ENCODE data around the gene FJX1.

FJX1 gene

DNA sequence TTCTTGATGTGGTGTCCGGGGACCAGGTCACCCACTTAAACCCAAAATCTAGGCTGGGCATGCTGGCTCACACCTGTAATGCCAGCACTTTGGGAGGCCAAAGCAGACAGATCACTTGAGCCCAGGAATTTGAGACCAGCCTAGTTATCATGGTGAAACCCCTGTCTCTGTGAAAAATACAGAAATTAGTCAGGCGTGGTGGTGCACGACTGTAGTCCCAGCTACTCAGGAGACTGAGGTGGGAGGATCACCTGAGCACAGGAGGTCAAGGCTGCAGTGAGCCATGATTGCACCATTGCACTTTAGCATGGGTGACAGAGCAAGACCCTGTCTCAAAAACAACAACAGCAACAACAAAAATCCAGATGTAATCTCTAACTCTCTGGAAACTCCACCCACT, 30.3 kb upstream of the FJX1 start:
- Histone ChIP-seq H3K4me1 (ENCODE audit: control insufficient read depth, insufficient read depth, low read length, poor library complexity, severe bottlenecking) (peaks cover 19% of the 10 kb centered on the region), H3K4me3 (ENCODE audit: extremely low read depth, insufficient read depth, low read length, poor library complexity, severe bottlenecking) (no peak overlapping the region)

GRCh38 chr11:35588627-35589026, 29.6 kb upstream of the FJX1 start:
- 84% methylated on average over 2 of the region's 4 CpGs; no CpG with 5 or more reads in 1 of the 2 experiments for WGBS, 2 experiments (ENCODE audit: insufficient coverage in 2 of 2)
- H3K9me3 ChIP-seq (ENCODE audit: control insufficient read depth, low read length): no peaks in the 10 kb centered on the region
- peak overlapping the region; percentile 1 for H3K27ac ChIP-seq (ENCODE audit: low read depth, low read length, severe bottlenecking)
- no peaks in the 10 kb centered on the region for H3K36me3 ChIP-seq (ENCODE audit: control insufficient read depth, insufficient read depth, low read length)
- no peak overlapping the region for H3K4me3 ChIP-seq (ENCODE audit: extremely low read depth, insufficient read depth, low read length, poor library complexity, severe bottlenecking)
- H3K4me1 ChIP-seq (ENCODE audit: control insufficient read depth, insufficient read depth, low read length, poor library complexity, severe bottlenecking): peaks cover 19% of the 10 kb centered on the region

More for the DNA sequence above, 30.3 kb upstream of the FJX1 start:
- Histone ChIP-seq H3K36me3 (ENCODE audit: control insufficient read depth, insufficient read depth, low read length) (no peaks in the 10 kb centered on the region), H3K27ac (ENCODE audit: low read depth, low read length, severe bottlenecking) (no peak overlapping the region), H3K9me3 (ENCODE audit: control insufficient read depth, low read length) (no peaks in the 10 kb centered on the region)
- WGBS, 2 experiments (ENCODE audit: insufficient coverage in 2 of 2): 97 to 100% methylated on average over 3 of the region's 3 CpGs

DNA sequence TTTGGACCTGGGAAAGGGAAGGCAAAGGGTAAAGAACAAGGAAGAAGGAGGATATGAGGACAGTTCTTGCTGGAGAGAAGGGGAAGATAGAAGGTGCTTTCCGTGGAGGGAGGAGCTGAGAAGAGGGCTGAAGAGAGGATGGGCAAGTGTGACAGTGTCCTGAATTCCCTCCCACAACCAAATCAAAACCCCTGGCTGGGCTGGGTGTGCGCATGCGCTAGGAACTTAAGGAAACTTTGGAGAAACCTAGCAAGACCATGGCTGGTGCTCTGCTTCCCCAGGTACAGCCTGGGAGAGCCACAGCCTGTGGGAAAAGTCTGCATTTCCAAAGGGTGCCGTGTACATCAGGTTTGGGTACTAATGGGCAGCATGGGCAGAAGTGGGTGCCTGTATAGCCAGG, 29.0 kb upstream of the FJX1 start:
- Histone ChIP-seq H3K9me3 (ENCODE audit: control insufficient read depth, low read length) (no peaks in the 10 kb centered on the region), H3K27ac (ENCODE audit: low read depth, low read length, severe bottlenecking) (no peak overlapping the region), H3K4me3 (ENCODE audit: extremely low read depth, insufficient read depth, low read length, poor library complexity, severe bottlenecking) (no peak overlapping the region), H3K4me1 (ENCODE audit: control insufficient read depth, insufficient read depth, low read length, poor library complexity, severe bottlenecking) (peaks cover 19% of the 10 kb centered on the region), H3K36me3 (ENCODE audit: control insufficient read depth, insufficient read depth, low read length) (no peaks in the 10 kb centered on the region)
- WGBS, 2 experiments (ENCODE audit: insufficient coverage in 2 of 2): 100% methylated on average over 1 to 2 of the region's 4 CpGs

GRCh38 chr11:35590412-35590811, 27.8 kb upstream of the FJX1 start:
- H3K4me3 ChIP-seq (ENCODE audit: extremely low read depth, insufficient read depth, low read length, poor library complexity, severe bottlenecking): no peak overlapping the region
- H3K27ac ChIP-seq (ENCODE audit: low read depth, low read length, severe bottlenecking): no peak overlapping the region
- H3K4me1 ChIP-seq (ENCODE audit: control insufficient read depth, insufficient read depth, low read length, poor library complexity, severe bottlenecking): peaks cover 19% of the 10 kb centered on the region
- no peaks in the 10 kb centered on the region for H3K36me3 ChIP-seq (ENCODE audit: control insufficient read depth, insufficient read depth, low read length)
- H3K9me3 ChIP-seq (ENCODE audit: control insufficient read depth, low read length): no peaks in the 10 kb centered on the region

DNA sequence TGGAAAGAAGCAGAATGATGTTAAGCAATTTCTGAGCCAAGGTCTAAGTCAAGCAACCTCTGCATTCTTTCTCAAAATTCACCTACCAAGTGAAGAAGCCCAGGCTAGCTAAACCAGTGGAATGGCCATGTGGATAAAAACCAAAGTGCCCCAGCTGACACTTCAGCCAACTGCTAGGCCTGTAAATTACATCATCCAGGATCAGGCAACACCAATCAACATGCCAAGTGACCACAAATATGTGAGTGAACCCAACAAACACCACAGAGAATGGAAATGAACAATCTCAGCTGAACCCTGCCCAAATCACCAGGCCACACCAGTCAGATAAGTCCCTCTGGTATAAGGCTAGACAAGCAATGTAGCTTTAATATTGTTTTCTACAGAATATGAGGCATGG, 25.1 kb upstream of the FJX1 start:
- Histone ChIP-seq H3K9me3 (ENCODE audit: control insufficient read depth, low read length) (no peaks in the 10 kb centered on the region), H3K4me3 (ENCODE audit: extremely low read depth, insufficient read depth, low read length, poor library complexity, severe bottlenecking) (no peak overlapping the region), H3K36me3 (ENCODE audit: control insufficient read depth, insufficient read depth, low read length) (no peaks in the 10 kb centered on the region), H3K27ac (ENCODE audit: low read depth, low read length, severe bottlenecking) (no peak overlapping the region), H3K4me1 (ENCODE audit: control insufficient read depth, insufficient read depth, low read length, poor library complexity, severe bottlenecking) (peaks cover 10% of the 10 kb centered on the region)

GRCh38 chr11:35594680-35595079, 23.6 kb upstream of the FJX1 start:
- 81 to 90% methylated on average over 2 of the region's 2 CpGs for WGBS, 2 experiments (ENCODE audit: insufficient coverage in 2 of 2)
- H3K27ac ChIP-seq (ENCODE audit: low read depth, low read length, severe bottlenecking): no peak overlapping the region
- H3K9me3 ChIP-seq (ENCODE audit: control insufficient read depth, low read length): no peaks in the 10 kb centered on the region
- H3K36me3 ChIP-seq (ENCODE audit: control insufficient read depth, insufficient read depth, low read length): no peaks in the 10 kb centered on the region
- no peak overlapping the region for H3K4me3 ChIP-seq (ENCODE audit: extremely low read depth, insufficient read depth, low read length, poor library complexity, severe bottlenecking)
- H3K4me1 ChIP-seq (ENCODE audit: control insufficient read depth, insufficient read depth, low read length, poor library complexity, severe bottlenecking): no peaks in the 10 kb centered on the region

DNA sequence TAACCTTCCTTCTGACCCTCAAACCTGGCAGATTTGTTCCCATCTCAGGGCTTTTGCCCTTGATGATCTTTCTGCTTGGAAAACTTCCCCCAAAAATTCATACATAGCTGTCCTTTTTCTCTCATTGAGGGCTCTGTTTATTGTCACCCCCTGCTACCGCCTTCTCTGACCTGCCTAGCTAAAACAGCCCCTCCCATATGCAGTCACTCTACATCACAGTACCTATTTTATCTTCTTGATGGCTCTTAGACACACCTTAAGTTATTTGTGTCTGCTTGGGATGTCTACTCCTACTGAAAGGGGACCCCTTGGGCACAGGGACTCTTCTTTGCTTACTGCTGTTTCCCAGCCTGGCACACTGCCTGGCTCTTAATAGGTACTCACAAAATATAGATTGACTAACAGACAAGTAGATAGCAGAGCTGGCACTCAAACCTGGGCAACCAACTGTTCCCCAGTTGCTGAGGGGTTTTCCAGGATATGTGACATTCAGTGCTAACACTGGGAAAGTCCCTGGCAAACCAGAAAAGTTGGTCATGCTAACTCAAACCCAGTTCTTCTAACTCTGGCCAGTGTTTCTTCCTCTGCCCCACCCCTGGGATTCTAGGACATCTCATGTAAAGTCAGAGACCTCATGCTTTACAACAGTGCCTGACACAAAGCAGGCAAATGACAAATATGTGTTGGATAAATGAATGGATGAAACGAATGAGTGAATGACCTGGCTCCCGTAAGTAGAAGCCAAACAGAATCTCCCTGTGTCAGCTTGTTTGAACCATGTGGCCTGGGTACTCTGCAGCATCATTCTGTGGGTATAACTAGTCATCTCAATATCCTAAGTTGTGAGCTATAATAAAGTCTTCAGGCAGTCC, 19.8 kb upstream of the FJX1 start:
- Histone ChIP-seq H3K9me3 (ENCODE audit: control insufficient read depth, low read length) (no peaks in the 10 kb centered on the region), H3K4me1 (ENCODE audit: control insufficient read depth, insufficient read depth, low read length, poor library complexity, severe bottlenecking) (no peaks in the 10 kb centered on the region), H3K27ac (ENCODE audit: low read depth, low read length, severe bottlenecking) (no peak overlapping the region), H3K4me3 (ENCODE audit: extremely low read depth, insufficient read depth, low read length, poor library complexity, severe bottlenecking) (no peak overlapping the region), H3K36me3 (ENCODE audit: control insufficient read depth, insufficient read depth, low read length) (no peaks in the 10 kb centered on the region)
- 87 to 90% methylated on average over 3 of the region's 3 CpGs for WGBS, 2 experiments (ENCODE audit: insufficient coverage in 2 of 2)

DNA sequence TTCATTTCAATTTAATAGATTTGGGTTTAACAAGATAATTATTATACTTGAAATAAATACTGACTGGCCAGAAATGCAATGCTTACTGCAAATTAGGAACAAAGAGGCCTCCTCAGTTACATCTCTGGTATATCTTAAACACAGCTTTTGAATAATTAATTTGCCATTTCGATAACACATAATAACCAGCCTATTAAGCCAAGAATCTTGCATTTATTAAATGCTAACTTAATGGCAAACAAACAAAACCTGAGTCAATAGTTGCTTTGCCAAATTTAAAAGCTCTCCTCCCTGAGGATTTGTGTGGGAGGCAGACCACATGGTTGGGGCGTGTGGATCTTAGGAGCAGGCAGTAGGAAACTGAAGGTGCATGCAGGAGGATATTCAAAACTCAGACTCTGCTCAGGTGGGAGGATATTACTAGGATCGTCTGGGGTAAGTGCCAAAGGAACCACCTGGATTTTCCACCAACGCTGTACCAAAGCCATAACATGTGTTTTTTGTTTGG, 17.9 kb upstream of the FJX1 start:
- no peak overlapping the region for H3K4me3 ChIP-seq (ENCODE audit: extremely low read depth, insufficient read depth, low read length, poor library complexity, severe bottlenecking)
- H3K4me1 ChIP-seq (ENCODE audit: control insufficient read depth, insufficient read depth, low read length, poor library complexity, severe bottlenecking): no peaks in the 10 kb centered on the region
- H3K9me3 ChIP-seq (ENCODE audit: control insufficient read depth, low read length): no peaks in the 10 kb centered on the region
- WGBS, 2 experiments (ENCODE audit: insufficient coverage in 2 of 2): 92 to 93% methylated on average over 3 to 4 of the region's 4 CpGs
- H3K27ac ChIP-seq (ENCODE audit: low read depth, low read length, severe bottlenecking): no peak overlapping the region
- no peaks in the 10 kb centered on the region for H3K36me3 ChIP-seq (ENCODE audit: control insufficient read depth, insufficient read depth, low read length)

- H3K4me1 ChIP-seq (ENCODE audit: control insufficient read depth, insufficient read depth, low read length, poor library complexity, severe bottlenecking): no peaks in the 10 kb centered on the region
- H3K27ac ChIP-seq (ENCODE audit: low read depth, low read length, severe bottlenecking): no peak overlapping the region
- 85 to 92% methylated on average over 4 of the region's 5 CpGs for WGBS, 2 experiments (ENCODE audit: insufficient coverage in 2 of 2)
Observed at GRCh38 chr11:35602160-35602793, 16.0 kb upstream of the FJX1 start.

GRCh38 chr11:35602979-35603378, 15.3 kb upstream of the FJX1 start:
- Histone ChIP-seq H3K9me3 (ENCODE audit: control insufficient read depth, low read length) (no peaks in the 10 kb centered on the region), H3K4me1 (ENCODE audit: control insufficient read depth, insufficient read depth, low read length, poor library complexity, severe bottlenecking) (no peaks in the 10 kb centered on the region), H3K4me3 (ENCODE audit: extremely low read depth, insufficient read depth, low read length, poor library complexity, severe bottlenecking) (no peak overlapping the region), H3K27ac (ENCODE audit: low read depth, low read length, severe bottlenecking) (no peak overlapping the region), H3K36me3 (ENCODE audit: control insufficient read depth, insufficient read depth, low read length) (no peaks in the 10 kb centered on the region)
- WGBS, 2 experiments (ENCODE audit: insufficient coverage in 2 of 2): 83% methylated on average over 1 of the region's 3 CpGs; no CpG with 5 or more reads in 1 of the 2 experiments

More at GRCh38 chr11:35602160-35602793, 16.0 kb upstream of the FJX1 start:
- no peaks in the 10 kb centered on the region for H3K36me3 ChIP-seq (ENCODE audit: control insufficient read depth, insufficient read depth, low read length)
- no peak overlapping the region for H3K4me3 ChIP-seq (ENCODE audit: extremely low read depth, insufficient read depth, low read length, poor library complexity, severe bottlenecking)
- no peaks in the 10 kb centered on the region for H3K9me3 ChIP-seq (ENCODE audit: control insufficient read depth, low read length)

- Histone ChIP-seq H3K36me3 (ENCODE audit: control insufficient read depth, insufficient read depth, low read length) (no peaks in the 10 kb centered on the region), H3K27ac (ENCODE audit: low read depth, low read length, severe bottlenecking) (no peak overlapping the region), H3K4me3 (ENCODE audit: extremely low read depth, insufficient read depth, low read length, poor library complexity, severe bottlenecking) (no peak overlapping the region), H3K9me3 (ENCODE audit: control insufficient read depth, low read length) (no peaks in the 10 kb centered on the region), H3K4me1 (ENCODE audit: control insufficient read depth, insufficient read depth, low read length, poor library complexity, severe bottlenecking) (no peaks in the 10 kb centered on the region)
- whole genome bisulfite sequencing, 2 experiments (ENCODE audit: insufficient coverage in 2 of 2): 74 to 83% methylated on average over 3 to 4 of the region's 5 CpGs
Observed at GRCh38 chr11:35605706-35606105, 12.6 kb upstream of the FJX1 start.
